Heart left ventricle (tissue), 13 donors: ENCODE data around the gene ZFP57.

Experiments used
- POLR2A ChIP-seq, 2 donors: fragments of 450-650 bp; IDR thresholded peaks; one replicate each; pipeline ENCODE4 v1.6.1; 2017; ENCODE audit warnings: antibody characterized with exemption in 2 of 2, mild to moderate bottlenecking in 2 of 2, moderate library complexity in 2 of 2
- TF ChIP-seq, protein P1 (sequence below), 12 donors: fragments of 200-600 bp; sonication (generic) in 4 of 12; IDR thresholded peaks; one replicate each; pipeline versions ENCODE4 v1.5.0 to v1.8.0; 2018 to 2022; ENCODE audit warnings: antibody characterized with exemption in 12 of 12, mild to moderate bottlenecking in 5 of 12
- donor health status: ischemic (EF 13 %, LVEDD 7.1; RV severe dilation, severe dysfunction).
- donor health status: DM: no; HTN: yes; CAD: no.
- donor health status: DM: no; HTN: no; CAD: no.
- donor health status: ischemic (EF 25% LVEDD 6.9; RV normal size, moderate dysfunction).
- donor health status: ischemic (EF 25% LVEDD 5.7; RV mildly dilated, moderate dysfunction).
- donor health status: ischemic (EF 35%, LVEDD 5.7; RV mildly dilated, moderate dysfunction).
- donor health status: nonischemic (EF 11% LVEDD 7.7; RV severe dilation, severe dysfunction).
- donor health status: DM: yes; HTN: yes; CAD: no.
- donor health status: PGD.
- donor health status: ischemic (EF 29% LVEDD 5.4; RV normal size, mild dysfunction).
- donor health status: nonischemic (EF 23%, LVEDD 6.1; RV moderate dilation, normal function).

- TF ChIP-seq POLR2A (IDR thresholded peaks at IDR 0.05), result no peak
- TF ChIP-seq, protein P1, sequence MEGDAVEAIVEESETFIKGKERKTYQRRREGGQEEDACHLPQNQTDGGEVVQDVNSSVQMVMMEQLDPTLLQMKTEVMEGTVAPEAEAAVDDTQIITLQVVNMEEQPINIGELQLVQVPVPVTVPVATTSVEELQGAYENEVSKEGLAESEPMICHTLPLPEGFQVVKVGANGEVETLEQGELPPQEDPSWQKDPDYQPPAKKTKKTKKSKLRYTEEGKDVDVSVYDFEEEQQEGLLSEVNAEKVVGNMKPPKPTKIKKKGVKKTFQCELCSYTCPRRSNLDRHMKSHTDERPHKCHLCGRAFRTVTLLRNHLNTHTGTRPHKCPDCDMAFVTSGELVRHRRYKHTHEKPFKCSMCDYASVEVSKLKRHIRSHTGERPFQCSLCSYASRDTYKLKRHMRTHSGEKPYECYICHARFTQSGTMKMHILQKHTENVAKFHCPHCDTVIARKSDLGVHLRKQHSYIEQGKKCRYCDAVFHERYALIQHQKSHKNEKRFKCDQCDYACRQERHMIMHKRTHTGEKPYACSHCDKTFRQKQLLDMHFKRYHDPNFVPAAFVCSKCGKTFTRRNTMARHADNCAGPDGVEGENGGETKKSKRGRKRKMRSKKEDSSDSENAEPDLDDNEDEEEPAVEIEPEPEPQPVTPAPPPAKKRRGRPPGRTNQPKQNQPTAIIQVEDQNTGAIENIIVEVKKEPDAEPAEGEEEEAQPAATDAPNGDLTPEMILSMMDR (IDR thresholded peaks at IDR 0.05), result no peak
Measured at GRCh38 chr6:29663300-29664042, 17.5 kb downstream of the ZFP57 start.
